Fibroblast of the aortic adventitia (primary cell): Measurements from ENCODE around the gene LONP1. TPM values are rescaled to one million over a fixed set of nuclear protein-coding genes. Genes with fewer than 3 reads are reported as not detected.

ENCODE experiments used
- DNase-seq: peaks from one replicate; pipeline ENCODE4 v3.0.0-alpha.2; 2010; ENCODE audit warnings: low read depth
- H3K4me3 ChIP-seq: 2 replicates; pipeline ENCODE4 v1.5.1; 2011; ENCODE audit warnings: low read depth, mild to moderate bottlenecking, control low read depth, low read length, moderate library complexity
- CTCF ChIP-seq: IDR thresholded peaks from 2 replicates; pipeline ENCODE4 v1.5.1; 2011; ENCODE audit warnings: mild to moderate bottlenecking, low read length, control low read depth, inconsistent platforms; ENCODE audit not compliant: insufficient read depth
- total RNA-seq: library from RNA; depleted of rRNA; stranded (reverse); fragments of >200 nt; gene quantifications from 2 replicates; pipeline ENCODE4 v1.2.3, GENCODE V29; 2012; ENCODE audit warnings: low replicate concordance

LONP1 gene
- total RNA-seq, 1 donor: 80.3 TPM

GRCh38 chr19:5700455-5701092, 19.4 kb downstream of the LONP1 start:
- no peak for DNase-seq
- H3K4me3 ChIP-seq: no peak overlapping the region
- no peak for TF ChIP-seq CTCF

DNA sequence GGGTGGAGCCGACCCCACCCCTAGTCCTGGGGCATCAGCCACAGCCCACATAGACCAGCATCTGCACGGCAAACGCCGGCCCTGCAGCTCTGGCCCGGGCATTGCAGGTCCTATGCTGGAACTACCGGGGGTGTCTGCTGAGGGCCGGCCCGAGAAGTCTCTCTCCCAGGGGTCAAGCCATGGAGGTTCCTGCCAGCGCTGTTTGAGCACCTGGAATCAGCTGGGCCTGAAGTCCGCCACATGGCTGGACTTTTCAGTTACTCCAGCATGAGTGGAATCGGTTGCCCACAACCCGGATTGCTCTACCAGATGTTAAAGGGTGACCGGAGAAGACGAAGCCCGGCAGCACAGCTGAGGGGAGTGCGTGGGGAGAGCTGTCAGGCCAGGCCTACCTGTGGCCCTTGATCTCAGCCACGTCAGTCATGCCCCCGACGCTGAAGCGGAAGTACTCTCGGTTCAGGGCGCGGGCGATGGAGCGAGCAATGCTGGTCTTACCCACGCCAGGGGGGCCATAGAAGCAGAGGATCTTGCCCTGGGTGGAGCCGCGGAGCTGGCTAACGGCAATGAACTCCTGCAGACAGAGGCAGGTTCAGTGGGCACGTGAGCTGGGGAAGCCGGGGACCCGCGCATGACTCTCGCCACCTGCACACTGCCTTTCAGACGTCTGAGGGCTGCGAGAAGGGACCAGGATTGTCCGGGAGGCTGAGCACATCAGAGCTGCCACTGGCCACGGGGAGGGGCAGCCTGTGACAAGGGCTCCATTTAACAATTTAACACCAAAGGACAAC, 21.1 kb downstream of the LONP1 start:
- TF ChIP-seq CTCF: no peak
- no peak for DNase-seq
- H3K4me3 ChIP-seq: no peak overlapping the region

DNA sequence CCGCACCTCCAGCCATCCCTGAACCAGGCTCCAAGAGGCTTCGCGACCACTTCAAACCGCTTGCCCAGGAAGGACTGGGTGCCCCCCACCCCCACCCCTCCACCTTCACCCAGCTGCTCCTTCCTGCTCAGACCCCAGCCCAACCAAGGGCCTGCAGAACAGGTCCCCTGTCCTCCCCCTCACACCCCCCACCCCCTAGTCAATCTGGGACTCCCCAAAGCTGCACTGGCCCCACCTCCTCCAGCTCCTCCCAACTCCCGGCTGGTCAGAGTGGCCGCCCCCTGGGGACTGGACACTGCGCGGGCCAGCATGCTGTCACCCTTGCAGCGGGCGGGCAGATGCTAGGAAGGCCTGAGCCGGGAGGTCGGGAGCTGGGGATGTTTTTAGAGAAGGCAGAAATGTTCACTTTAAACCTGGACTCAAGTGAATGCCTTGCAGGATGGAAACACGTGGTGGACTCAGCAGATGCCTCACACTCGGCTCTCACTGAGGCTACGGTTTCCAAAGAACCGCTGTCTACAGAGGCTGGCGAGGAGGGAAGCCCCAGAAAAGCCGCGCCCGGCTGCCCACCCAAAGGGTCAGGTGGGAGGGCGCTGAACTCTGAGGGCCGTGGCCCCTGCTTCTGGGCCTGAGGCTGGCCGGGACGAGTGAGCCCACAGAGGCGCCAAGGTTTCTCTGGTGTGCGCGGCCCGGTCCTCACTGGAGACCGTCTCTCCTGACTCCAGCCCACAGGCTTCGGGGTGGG, 21.9 kb downstream of the LONP1 start:
- no peak overlapping the region for H3K4me3 ChIP-seq
- no peak for TF ChIP-seq CTCF
- DNase-seq: no peak

DNA sequence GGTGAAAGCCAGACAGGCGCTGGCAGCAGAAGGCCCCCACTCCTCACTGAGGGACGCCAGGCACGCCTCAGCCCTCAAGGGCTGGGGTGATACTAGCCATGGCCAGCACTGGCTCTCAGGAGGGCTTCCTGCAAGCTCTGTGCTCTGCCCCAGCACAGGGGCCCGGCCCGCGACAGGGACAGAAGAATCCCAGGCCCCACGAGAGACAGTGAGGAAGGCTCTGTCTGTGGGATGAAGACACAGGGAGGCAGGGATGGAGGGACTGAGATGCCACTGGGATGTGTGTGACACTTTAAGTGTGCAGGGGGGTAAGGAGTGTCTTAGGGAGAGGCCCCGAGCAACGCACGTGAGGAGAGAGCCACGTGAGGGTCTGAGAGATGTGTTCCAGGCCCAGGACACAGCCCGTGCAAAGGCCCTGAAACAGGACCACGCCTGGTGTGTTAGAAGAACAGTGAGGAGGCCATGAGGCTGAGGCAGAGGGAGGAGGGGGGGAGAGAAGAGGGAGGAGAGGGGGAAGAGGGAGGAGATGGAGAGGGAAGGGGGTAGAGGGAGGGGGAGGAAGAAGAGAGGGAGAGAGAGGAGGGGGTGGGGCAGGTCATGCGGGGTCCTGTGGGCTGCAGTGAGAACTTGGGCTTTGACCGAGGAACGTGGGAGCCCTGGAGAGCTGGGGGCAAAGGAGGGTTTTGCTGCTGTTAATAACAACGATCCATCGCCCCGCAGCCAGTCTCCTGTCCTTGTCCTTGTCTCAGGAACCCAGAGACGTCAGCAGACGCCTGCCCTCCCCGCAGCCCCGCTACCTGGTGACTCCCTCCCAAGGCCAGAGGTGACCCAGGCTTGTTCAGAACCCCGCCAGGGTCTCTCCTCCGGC, 22.7 kb downstream of the LONP1 start:
- DNase-seq: no peak
- no peak overlapping the region for H3K4me3 ChIP-seq
- TF ChIP-seq CTCF: no peak

- TF ChIP-seq CTCF: no peak
- H3K4me3 ChIP-seq: no peak overlapping the region
- no peak for DNase-seq
Observed at GRCh38 chr19:5696196-5697021, 23.5 kb downstream of the LONP1 start.
